Measurements from ENCODE around the gene VPS4B. TPM values are rescaled to one million over a fixed set of nuclear protein-coding genes. Genes with fewer than 3 reads are reported as not detected.
A peak's percentile ranks its signal among the peaks of the same experiment; 100 is the strongest.

VPS4B gene
- total and polyA plus RNA-seq, 2 of the 8 experiments (the other 6 are each of a cell fraction or from before 2014, with no cell fraction given) = 7.2 to 45.3 TPM

- H2AK5ac ChIP-seq (ENCODE audit: low read depth, low read length) = no peak overlapping the region
- H3K4ac ChIP-seq (replicated peaks; ENCODE audit: insufficient read length, low read depth, low read length) = no peak overlapping the region
- H3K36me3 ChIP-seq (ENCODE audit: control insufficient read depth in 2 of 4, insufficient read depth in 4 of 4, low read length in 3 of 4) = no peaks in the 10 kb centered on the region
- H3K4me3 ChIP-seq (ENCODE audit: extremely low read depth in 1 of 4, insufficient read depth in 2 of 4, low read depth in 3 of 4, low read length in 4 of 4) = no peak overlapping the region
- no peak overlapping the region for H2BK5ac ChIP-seq (ENCODE audit: low read depth, low read length)
- no peak overlapping the region for H2BK15ac ChIP-seq (ENCODE audit: low read length)
- TF ChIP-seq RNF2 (IDR thresholded peaks at IDR 0.05; ENCODE audit: borderline replicate concordance, low read depth, low read length, missing control alignments, poor library complexity, severe bottlenecking) (no peak), MAFK (IDR thresholded peaks at IDR 0.05; ENCODE audit: low read depth, low read length) (peak; percentile 66; the same call in 1 of the 2 replicates), EGR1 (IDR thresholded peaks at IDR 0.05; ENCODE audit: borderline replicate concordance, low read depth, low read length) (no peak)
- WGBS, 2 experiments (ENCODE audit: extremely low coverage in 1 of 2, insufficient coverage in 1 of 2, insufficient read length in 1 of 2, insufficient replicate concordance in 2 of 2, low coverage in 1 of 2, low lambda C conversion rate in 2 of 2, missing lambda C conversion rate in 1 of 2) = 93% methylated on average over 2 of the region's 2 CpGs; no CpG with 5 or more reads in 1 of the 2 experiments
- no peaks in the 10 kb centered on the region for H3K23me2 ChIP-seq (ENCODE audit: low read depth, low read length)
- H3K56ac ChIP-seq (replicated peaks; ENCODE audit: insufficient read length, low read depth, low read length) = no peak overlapping the region
- no peaks in the 10 kb centered on the region for H3K79me2 ChIP-seq (ENCODE audit: control insufficient read depth in 1 of 2, insufficient read depth in 2 of 2, low read length in 2 of 2)
- peaks cover 0 to 1% (median 0%) of the 10 kb centered on the region in 4 experiments; a peak in 2 of 7 replicates for H3K27me3 ChIP-seq (replicated peaks in 1 of 4; ENCODE audit: control insufficient read depth in 3 of 4, extremely low read depth in 1 of 4, insufficient read depth in 3 of 4, low read length in 3 of 4)
- H4K5ac ChIP-seq (ENCODE audit: insufficient read length, low read depth, low read length) = no peak overlapping the region
- no peaks in the 10 kb centered on the region for H3K4me1 ChIP-seq (replicated peaks in 1 of 4; ENCODE audit: control insufficient read depth in 3 of 4, insufficient read depth in 4 of 4, low read length in 3 of 4)
- no peak overlapping the region for H3K14ac ChIP-seq (ENCODE audit: insufficient read length)
- no peak overlapping the region for H4K8ac ChIP-seq (ENCODE audit: extremely low read depth, insufficient read depth, low read length)
- POLR2A ChIA-PET (ENCODE audit: partially characterized antibody) = no interaction called here
- H2BK20ac ChIP-seq (ENCODE audit: low read length) = no peak overlapping the region
- DNase-seq (ENCODE audit: low read depth in 1 of 2, low spot score in 2 of 2) (no peak), FAIRE-seq (no peak)
- no peaks in the 10 kb centered on the region for H3K9me3 ChIP-seq (ENCODE audit: insufficient read depth in 2 of 2, low read depth in 1 of 2, low read length in 1 of 2)
- no peak overlapping the region for H3K18ac ChIP-seq (ENCODE audit: extremely low read depth, low read length)
- H3K27ac ChIP-seq (ENCODE audit: low read depth, low read length) = no peak overlapping the region
- no peak overlapping the region for H3K4me2 ChIP-seq (ENCODE audit: insufficient read depth in 1 of 2, low read depth in 2 of 2, low read length in 2 of 2)
- no peak overlapping the region for H4K91ac ChIP-seq (replicated peaks; ENCODE audit: insufficient read length, low read length)
- no peak overlapping the region for H2AFZ ChIP-seq (ENCODE audit: low read length)
- no peak overlapping the region for H2BK120ac ChIP-seq (replicated peaks; ENCODE audit: low read depth, low read length)
- no peak overlapping the region for H3K23ac ChIP-seq (ENCODE audit: insufficient read length)
- no peak overlapping the region for H2BK12ac ChIP-seq (ENCODE audit: low read depth, low read length)
- no peaks in the 10 kb centered on the region for H4K20me1 ChIP-seq (replicated peaks in 1 of 2; ENCODE audit: control insufficient read depth in 1 of 2, insufficient read depth in 2 of 2, low read length in 2 of 2)
- no peak overlapping the region for H3K9ac ChIP-seq (replicated peaks in 1 of 4; ENCODE audit: extremely low read depth in 1 of 4, low read depth in 3 of 4, low read length in 3 of 4)
- CTCF ChIA-PET (ENCODE audit: partially characterized antibody) = interaction anchor here (1.4 to 1.9 kb wide), 3 partner anchors 26 to 142 kb away, joined by 3 to 5 read pairs (median 5); no protein-coding TSS in a partner anchor
- H3K79me1 ChIP-seq (ENCODE audit: low read depth, low read length) = no peaks in the 10 kb centered on the region
These were observed 42.2 kb upstream of the VPS4B start for GRCh38 chr18:63464434-63464833.

All from H1 (cell line).